DOHH2 (cell line): ENCODE results near the gene MRC2.

Experiments
- EZH2phosphoT487 ChIP-seq: fragments of 200-600 bp; sonication (generic); IDR thresholded peaks from 2 replicates; pipeline ENCODE4 v1.6.1; 2017; ENCODE audit warnings: borderline replicate concordance, mild to moderate bottlenecking, antibody characterized with exemption, low read length, moderate library complexity, mixed read lengths
- TF ChIP-seq, protein P1 (sequence below): fragments of 200-600 bp; sonication (generic); IDR thresholded peaks from one replicate; pipeline ENCODE4 v1.5.1; 2014; ENCODE audit warnings: antibody characterized with exemption, mild to moderate bottlenecking, low read depth, low read length; ENCODE audit not compliant: poor library complexity, severe bottlenecking

DNA sequence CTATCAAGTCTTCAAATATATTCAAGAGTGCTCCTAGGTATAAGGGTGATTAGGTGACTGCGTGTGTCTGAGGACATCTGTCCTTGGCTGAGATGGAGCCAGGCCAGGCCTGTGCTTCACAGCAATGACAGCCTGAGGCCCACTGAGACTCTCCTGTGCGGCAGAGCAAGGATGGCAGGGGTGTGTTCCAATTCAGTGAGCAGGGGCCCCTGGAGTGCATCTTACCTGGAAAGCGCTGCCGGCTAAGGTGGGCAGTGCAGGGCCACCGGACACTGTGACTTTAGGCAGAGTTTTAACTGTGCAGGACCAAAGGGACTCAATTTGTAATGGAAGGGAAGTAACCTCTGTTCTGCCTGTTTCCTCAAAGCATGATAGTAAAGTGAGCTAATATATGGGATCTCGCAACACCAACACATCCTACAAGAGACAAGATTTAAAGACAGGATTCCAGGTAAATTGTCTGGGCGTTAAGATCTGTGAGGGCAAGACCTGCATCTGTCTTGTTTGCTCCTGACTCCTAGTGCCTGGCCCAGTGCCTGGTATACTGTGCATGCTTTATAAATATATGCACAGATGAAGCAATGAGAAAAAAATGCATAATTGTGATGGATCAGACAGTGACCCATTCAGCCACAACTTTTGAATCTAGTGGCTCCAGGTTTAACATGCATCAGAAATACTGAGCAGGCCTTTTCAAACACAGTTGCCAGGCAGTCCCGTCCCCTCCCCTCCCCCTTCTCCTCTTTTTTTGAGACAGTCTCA is 86.7 kb downstream of the MRC2 start:
- TF ChIP-seq, protein P1, sequence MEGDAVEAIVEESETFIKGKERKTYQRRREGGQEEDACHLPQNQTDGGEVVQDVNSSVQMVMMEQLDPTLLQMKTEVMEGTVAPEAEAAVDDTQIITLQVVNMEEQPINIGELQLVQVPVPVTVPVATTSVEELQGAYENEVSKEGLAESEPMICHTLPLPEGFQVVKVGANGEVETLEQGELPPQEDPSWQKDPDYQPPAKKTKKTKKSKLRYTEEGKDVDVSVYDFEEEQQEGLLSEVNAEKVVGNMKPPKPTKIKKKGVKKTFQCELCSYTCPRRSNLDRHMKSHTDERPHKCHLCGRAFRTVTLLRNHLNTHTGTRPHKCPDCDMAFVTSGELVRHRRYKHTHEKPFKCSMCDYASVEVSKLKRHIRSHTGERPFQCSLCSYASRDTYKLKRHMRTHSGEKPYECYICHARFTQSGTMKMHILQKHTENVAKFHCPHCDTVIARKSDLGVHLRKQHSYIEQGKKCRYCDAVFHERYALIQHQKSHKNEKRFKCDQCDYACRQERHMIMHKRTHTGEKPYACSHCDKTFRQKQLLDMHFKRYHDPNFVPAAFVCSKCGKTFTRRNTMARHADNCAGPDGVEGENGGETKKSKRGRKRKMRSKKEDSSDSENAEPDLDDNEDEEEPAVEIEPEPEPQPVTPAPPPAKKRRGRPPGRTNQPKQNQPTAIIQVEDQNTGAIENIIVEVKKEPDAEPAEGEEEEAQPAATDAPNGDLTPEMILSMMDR, result no peak
- TF ChIP-seq EZH2phosphoT487, result no peak
